Smooth muscle cell (in vitro differentiated cells): ENCODE results near the gene UQCC2. TPM values are rescaled to one million over a fixed set of nuclear protein-coding genes. Genes with fewer than 3 reads are reported as not detected.

Source experiments
- DNase-seq: peaks from one replicate; lab custom pipeline; 2025; ENCODE audit not compliant: unreplicated experiment; lab: John Stamatoyannopoulos, UW
- H2AFZ ChIP-seq: fragments of 200-600 bp; sonication (generic); 2 replicates; pipeline ENCODE4 v1.6.0; 2016; ENCODE audit warnings: antibody characterized with exemption, low read depth, mild to moderate bottlenecking
- H3F3A ChIP-seq: fragments of 200-600 bp; sonication (generic); 2 replicates; pipeline ENCODE4 v1.6.0; 2017; ENCODE audit warnings: antibody characterized with exemption, low read depth
- H3K27ac ChIP-seq: fragments of 200-600 bp; sonication (generic); 2 replicates; pipeline ENCODE4 v1.5.1; 2016; ENCODE audit warnings: low read depth, mild to moderate bottlenecking
- H3K27me3 ChIP-seq: fragments of 200-600 bp; sonication (generic); 2 replicates; pipeline ENCODE4 v1.6.1; 2016; ENCODE audit warnings: low read depth, mild to moderate bottlenecking
- H3K36me3 ChIP-seq: fragments of 200-600 bp; sonication (generic); 2 replicates; pipeline ENCODE4 v1.5.1; 2016; ENCODE audit warnings: low read depth
- H3K4me1 ChIP-seq: fragments of 200-600 bp; sonication (generic); 2 replicates; pipeline ENCODE4 v1.5.1; 2016; ENCODE audit warnings: low read depth
- H3K4me2 ChIP-seq: fragments of 200-600 bp; sonication (generic); 2 replicates; pipeline ENCODE4 v1.6.0; 2016; ENCODE audit warnings: mild to moderate bottlenecking
- H3K4me3 ChIP-seq: fragments of 200-600 bp; sonication (generic); 2 replicates; pipeline ENCODE4 v1.5.1; 2016; ENCODE audit warnings: mild to moderate bottlenecking
- H3K79me2 ChIP-seq: fragments of 200-600 bp; sonication (generic); 2 replicates; pipeline ENCODE4 v1.6.0; 2016; ENCODE audit warnings: low read depth, mild to moderate bottlenecking
- H3K9ac ChIP-seq: fragments of 200-600 bp; sonication (generic); 2 replicates; pipeline ENCODE4 v1.6.0; 2016; ENCODE audit warnings: low read depth
- H3K9me3 ChIP-seq: fragments of 200-600 bp; sonication (generic); replicated peaks from 2 replicates; pipeline ENCODE4 v1.5.1; 2016; ENCODE audit warnings: low read depth
- H4K20me1 ChIP-seq: fragments of 200-600 bp; sonication (generic); 2 replicates; pipeline ENCODE4 v1.6.0; 2016; ENCODE audit warnings: low read depth
- CTCF ChIP-seq: fragments of 200-600 bp; sonication (generic); IDR thresholded peaks from 2 replicates; pipeline ENCODE4 v1.5.1; 2017; ENCODE audit warnings: borderline replicate concordance, mild to moderate bottlenecking, antibody characterized with exemption; ENCODE audit not compliant: insufficient read depth, poor library complexity, severe bottlenecking
- WGBS: methylation state at CpG from one replicate; pipeline ENCODE4 v1.1.7; 2016; ENCODE audit warnings: low lambda C conversion rate; 5-methylcytosine and 5-hydroxymethylcytosine counted together
- polyA plus RNA-seq: library from polyadenylated mRNA; unstranded; fragments of >200 nt; fragmentation: Nextera tagmentation; extraction: Ambion mirVana; gene quantifications from 2 replicates; pipeline ENCODE4 v1.2.1, GENCODE V29; 2016
- total RNA-seq: library from RNA; depleted of rRNA; stranded (reverse); fragments of >200 nt; gene quantifications from 2 replicates; pipeline ENCODE4 v1.2.3, GENCODE V29; 2014

Gene UQCC2
- total and polyA plus RNA-seq, 2 experiments from 2014 or later: 67.3 to 208 TPM

GRCh38 chr6:33725891-33726673 is 14.6 kb upstream of the UQCC2 start:
- Histone ChIP-seq H3K4me3 (no peak overlapping the region), H3K4me1 (no peaks in the 10 kb centered on the region), H3K9me3 (no peaks in the 10 kb centered on the region), H3F3A (no peaks in the 10 kb centered on the region), H2AFZ (no peak overlapping the region), H4K20me1 (no peaks in the 10 kb centered on the region), H3K79me2 (no peaks in the 10 kb centered on the region), H3K36me3 (no peaks in the 10 kb centered on the region), H3K9ac (no peak overlapping the region), H3K27me3 (no peaks in the 10 kb centered on the region), H3K27ac (no peak overlapping the region), H3K4me2 (no peak overlapping the region)
- 91% methylated on average over 7 of the region's 7 CpGs for WGBS
- TF ChIP-seq CTCF: no peak
- no peak for DNase-seq

GRCh38 chr6:33725222-33725621 is 13.7 kb upstream of the UQCC2 start:
- Histone ChIP-seq H4K20me1 (no peaks in the 10 kb centered on the region), H3K9ac (no peak overlapping the region), H3K27ac (no peak overlapping the region), H3K79me2 (no peaks in the 10 kb centered on the region), H3F3A (no peaks in the 10 kb centered on the region), H3K4me3 (no peak overlapping the region), H3K4me2 (no peak overlapping the region), H3K36me3 (no peaks in the 10 kb centered on the region), H3K27me3 (no peaks in the 10 kb centered on the region), H2AFZ (no peak overlapping the region), H3K4me1 (no peaks in the 10 kb centered on the region), H3K9me3 (no peaks in the 10 kb centered on the region)
- WGBS: 92% methylated on average over 13 of the region's 14 CpGs
- no peak for TF ChIP-seq CTCF
- DNase-seq: no peak

- DNase-seq: no peak
- H4K20me1 ChIP-seq: no peaks in the 10 kb centered on the region
- H3F3A ChIP-seq: no peaks in the 10 kb centered on the region
- H3K27ac ChIP-seq: no peak overlapping the region
- H2AFZ ChIP-seq: no peak overlapping the region
- no peak overlapping the region for H3K4me3 ChIP-seq
- TF ChIP-seq CTCF: no peak
- WGBS: 83% methylated on average over 13 of the region's 13 CpGs
- H3K4me1 ChIP-seq: no peaks in the 10 kb centered on the region
- H3K4me2 ChIP-seq: no peak overlapping the region
- H3K36me3 ChIP-seq: no peaks in the 10 kb centered on the region
- H3K79me2 ChIP-seq: no peaks in the 10 kb centered on the region
- no peak overlapping the region for H3K9ac ChIP-seq
- H3K27me3 ChIP-seq: no peaks in the 10 kb centered on the region
- H3K9me3 ChIP-seq: no peaks in the 10 kb centered on the region
These were observed 12.9 kb upstream of the UQCC2 start for GRCh38 chr6:33724102-33725023.
